ENCODE measurements around the gene GFAP. TPM values are rescaled to one million over a fixed set of nuclear protein-coding genes. Genes with fewer than 3 reads are reported as not detected.

The GFAP gene
- total and polyA plus RNA-seq, 4 donors = 0.24 to 0.42 (median 0.33) TPM; not detected in 1

DNA sequence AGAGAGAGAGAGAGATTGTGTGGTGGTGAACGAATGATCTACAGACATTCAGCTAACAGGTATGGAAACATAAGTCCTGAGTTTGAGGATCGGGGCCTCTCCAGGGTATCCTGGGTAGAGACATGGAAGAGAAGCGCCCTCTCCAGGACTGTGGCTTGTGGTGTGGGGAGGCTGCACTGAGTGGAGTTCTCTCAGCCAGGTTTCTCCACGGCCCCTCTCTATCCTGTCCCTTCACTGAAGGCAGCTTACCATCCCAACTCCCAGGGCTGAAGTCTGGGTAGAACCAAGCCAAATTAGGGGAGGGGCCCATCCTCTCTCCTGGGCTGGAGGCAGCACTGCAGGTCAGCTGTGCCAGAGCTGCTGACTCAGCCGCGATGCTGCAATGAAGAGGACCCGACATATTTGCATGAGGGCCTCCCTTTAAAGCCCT lies 46.6 kb upstream of the GFAP start:
- no peak overlapping the region for H3K27ac ChIP-seq (ENCODE audit: low read depth in 1 of 2, low read length in 2 of 2)
- no peak for TF ChIP-seq RXRA (IDR thresholded peaks at IDR 0.05)
- TF ChIP-seq NR2F2 (IDR thresholded peaks at IDR 0.05) = no peak
- no peak for TF ChIP-seq TAF1 (conservative IDR thresholded peaks at IDR 0.05)
- no peak for TF ChIP-seq SP1 (IDR thresholded peaks at IDR 0.05)
- no peak for TF ChIP-seq FOXA2 (IDR thresholded peaks at IDR 0.05)
- TF ChIP-seq, protein P1, sequence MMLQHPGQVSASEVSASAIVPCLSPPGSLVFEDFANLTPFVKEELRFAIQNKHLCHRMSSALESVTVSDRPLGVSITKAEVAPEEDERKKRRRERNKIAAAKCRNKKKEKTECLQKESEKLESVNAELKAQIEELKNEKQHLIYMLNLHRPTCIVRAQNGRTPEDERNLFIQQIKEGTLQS (IDR thresholded peaks at IDR 0.05) = no peak
- no peak for TF ChIP-seq RAD21 (IDR thresholded peaks at IDR 0.05)
- no peak for TF ChIP-seq YY1 (IDR thresholded peaks at IDR 0.05)
- no peak for TF ChIP-seq EGR1 (IDR thresholded peaks at IDR 0.05; ENCODE audit: low read depth in 2 of 2)
- TF ChIP-seq, protein P2, sequence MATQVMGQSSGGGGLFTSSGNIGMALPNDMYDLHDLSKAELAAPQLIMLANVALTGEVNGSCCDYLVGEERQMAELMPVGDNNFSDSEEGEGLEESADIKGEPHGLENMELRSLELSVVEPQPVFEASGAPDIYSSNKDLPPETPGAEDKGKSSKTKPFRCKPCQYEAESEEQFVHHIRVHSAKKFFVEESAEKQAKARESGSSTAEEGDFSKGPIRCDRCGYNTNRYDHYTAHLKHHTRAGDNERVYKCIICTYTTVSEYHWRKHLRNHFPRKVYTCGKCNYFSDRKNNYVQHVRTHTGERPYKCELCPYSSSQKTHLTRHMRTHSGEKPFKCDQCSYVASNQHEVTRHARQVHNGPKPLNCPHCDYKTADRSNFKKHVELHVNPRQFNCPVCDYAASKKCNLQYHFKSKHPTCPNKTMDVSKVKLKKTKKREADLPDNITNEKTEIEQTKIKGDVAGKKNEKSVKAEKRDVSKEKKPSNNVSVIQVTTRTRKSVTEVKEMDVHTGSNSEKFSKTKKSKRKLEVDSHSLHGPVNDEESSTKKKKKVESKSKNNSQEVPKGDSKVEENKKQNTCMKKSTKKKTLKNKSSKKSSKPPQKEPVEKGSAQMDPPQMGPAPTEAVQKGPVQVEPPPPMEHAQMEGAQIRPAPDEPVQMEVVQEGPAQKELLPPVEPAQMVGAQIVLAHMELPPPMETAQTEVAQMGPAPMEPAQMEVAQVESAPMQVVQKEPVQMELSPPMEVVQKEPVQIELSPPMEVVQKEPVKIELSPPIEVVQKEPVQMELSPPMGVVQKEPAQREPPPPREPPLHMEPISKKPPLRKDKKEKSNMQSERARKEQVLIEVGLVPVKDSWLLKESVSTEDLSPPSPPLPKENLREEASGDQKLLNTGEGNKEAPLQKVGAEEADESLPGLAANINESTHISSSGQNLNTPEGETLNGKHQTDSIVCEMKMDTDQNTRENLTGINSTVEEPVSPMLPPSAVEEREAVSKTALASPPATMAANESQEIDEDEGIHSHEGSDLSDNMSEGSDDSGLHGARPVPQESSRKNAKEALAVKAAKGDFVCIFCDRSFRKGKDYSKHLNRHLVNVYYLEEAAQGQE (IDR thresholded peaks at IDR 0.05) = no peak
- TF ChIP-seq, protein P3, sequence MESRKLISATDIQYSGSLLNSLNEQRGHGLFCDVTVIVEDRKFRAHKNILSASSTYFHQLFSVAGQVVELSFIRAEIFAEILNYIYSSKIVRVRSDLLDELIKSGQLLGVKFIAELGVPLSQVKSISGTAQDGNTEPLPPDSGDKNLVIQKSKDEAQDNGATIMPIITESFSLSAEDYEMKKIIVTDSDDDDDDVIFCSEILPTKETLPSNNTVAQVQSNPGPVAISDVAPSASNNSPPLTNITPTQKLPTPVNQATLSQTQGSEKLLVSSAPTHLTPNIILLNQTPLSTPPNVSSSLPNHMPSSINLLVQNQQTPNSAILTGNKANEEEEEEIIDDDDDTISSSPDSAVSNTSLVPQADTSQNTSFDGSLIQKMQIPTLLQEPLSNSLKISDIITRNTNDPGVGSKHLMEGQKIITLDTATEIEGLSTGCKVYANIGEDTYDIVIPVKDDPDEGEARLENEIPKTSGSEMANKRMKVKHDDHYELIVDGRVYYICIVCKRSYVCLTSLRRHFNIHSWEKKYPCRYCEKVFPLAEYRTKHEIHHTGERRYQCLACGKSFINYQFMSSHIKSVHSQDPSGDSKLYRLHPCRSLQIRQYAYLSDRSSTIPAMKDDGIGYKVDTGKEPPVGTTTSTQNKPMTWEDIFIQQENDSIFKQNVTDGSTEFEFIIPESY (IDR thresholded peaks at IDR 0.05) = no peak
- TF ChIP-seq FOXA1 (IDR thresholded peaks at IDR 0.05) = no peak
- TF ChIP-seq, protein P4, sequence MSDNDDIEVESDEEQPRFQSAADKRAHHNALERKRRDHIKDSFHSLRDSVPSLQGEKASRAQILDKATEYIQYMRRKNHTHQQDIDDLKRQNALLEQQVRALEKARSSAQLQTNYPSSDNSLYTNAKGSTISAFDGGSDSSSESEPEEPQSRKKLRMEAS (IDR thresholded peaks at IDR 0.05) = no peak
- no peak for TF ChIP-seq HNF4G (IDR thresholded peaks at IDR 0.05)
- no peak for TF ChIP-seq GABPA (IDR thresholded peaks at IDR 0.05 in 1 of 2, conservative IDR thresholded peaks at IDR 0.05 in 1 of 2)
- 77% methylated on average over 7 of the region's 7 CpGs for WGBS
- no peak for DNase-seq (ENCODE audit: low spot score)
- no peak overlapping the region for H3K9ac ChIP-seq (ENCODE audit: low read depth in 1 of 2, low read length in 2 of 2)
- peaks cover 0 to 15% (median 5%) of the 10 kb centered on the region in 4 donors for H3K27me3 ChIP-seq (ENCODE audit: control insufficient read depth in 4 of 4, insufficient read depth in 4 of 4, low read length in 3 of 4)
- H3K4me3 ChIP-seq (ENCODE audit: low read depth in 1 of 3, low read length in 3 of 3) = no peak overlapping the region
- H3K36me3 ChIP-seq (ENCODE audit: control insufficient read depth in 4 of 4, insufficient read depth in 3 of 4, low read depth in 1 of 4, low read length in 3 of 4) = no peaks in the 10 kb centered on the region
- peaks cover 0 to 5% (median 3%) of the 10 kb centered on the region in 4 donors for H3K4me1 ChIP-seq (ENCODE audit: control insufficient read depth in 4 of 4, insufficient read depth in 4 of 4, low read length in 3 of 4)
- no peaks in the 10 kb centered on the region for H3K9me3 ChIP-seq (ENCODE audit: control insufficient read depth in 4 of 4, low read length in 3 of 4)

DNA sequence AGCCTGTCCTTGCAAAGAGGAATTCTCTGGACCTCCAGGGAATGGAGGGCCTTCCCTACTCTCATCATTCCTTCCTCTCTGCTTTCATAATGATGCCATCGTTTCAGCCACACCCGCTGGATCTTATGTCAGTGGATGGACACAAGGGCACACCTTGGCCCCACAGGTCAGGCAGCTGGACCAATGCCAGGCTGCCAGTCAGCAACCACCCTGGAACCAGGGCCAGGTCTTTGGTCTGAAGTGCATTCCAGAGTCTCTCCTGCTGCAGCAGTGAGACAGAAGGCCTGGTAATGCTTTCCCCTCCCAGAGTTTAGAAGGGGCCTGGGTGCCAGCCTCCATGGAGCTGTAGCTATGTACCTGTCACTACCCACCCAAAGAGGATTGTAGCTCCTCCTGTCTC lies 45.4 kb upstream of the GFAP start:
- DNase-seq (ENCODE audit: low spot score) = no peak
- Histone ChIP-seq H3K27me3 (ENCODE audit: control insufficient read depth in 4 of 4, insufficient read depth in 4 of 4, low read length in 3 of 4) (peaks cover 0 to 6% (median 2%) of the 10 kb centered on the region in 4 donors), H3K27ac (ENCODE audit: low read depth in 1 of 2, low read length in 2 of 2) (no peak overlapping the region), H3K9me3 (ENCODE audit: control insufficient read depth in 4 of 4, low read length in 3 of 4) (no peaks in the 10 kb centered on the region), H3K4me1 (ENCODE audit: control insufficient read depth in 4 of 4, insufficient read depth in 4 of 4, low read length in 3 of 4) (peaks cover 0 to 4% (median 2%) of the 10 kb centered on the region in 4 donors), H3K4me3 (ENCODE audit: low read depth in 1 of 3, low read length in 3 of 3) (no peak overlapping the region), H3K36me3 (ENCODE audit: control insufficient read depth in 4 of 4, insufficient read depth in 3 of 4, low read depth in 1 of 4, low read length in 3 of 4) (no peaks in the 10 kb centered on the region), H3K9ac (ENCODE audit: low read depth in 1 of 2, low read length in 2 of 2) (no peak overlapping the region)
- TF ChIP-seq RXRA (IDR thresholded peaks at IDR 0.05) = no peak
- TF ChIP-seq TAF1 (conservative IDR thresholded peaks at IDR 0.05) = no peak
- no peak for TF ChIP-seq NR2F2 (IDR thresholded peaks at IDR 0.05)
- TF ChIP-seq, protein P3 (IDR thresholded peaks at IDR 0.05) = no peak
- TF ChIP-seq HNF4G (IDR thresholded peaks at IDR 0.05) = no peak
- TF ChIP-seq, protein P2 (IDR thresholded peaks at IDR 0.05) = no peak
- TF ChIP-seq, protein P5, sequence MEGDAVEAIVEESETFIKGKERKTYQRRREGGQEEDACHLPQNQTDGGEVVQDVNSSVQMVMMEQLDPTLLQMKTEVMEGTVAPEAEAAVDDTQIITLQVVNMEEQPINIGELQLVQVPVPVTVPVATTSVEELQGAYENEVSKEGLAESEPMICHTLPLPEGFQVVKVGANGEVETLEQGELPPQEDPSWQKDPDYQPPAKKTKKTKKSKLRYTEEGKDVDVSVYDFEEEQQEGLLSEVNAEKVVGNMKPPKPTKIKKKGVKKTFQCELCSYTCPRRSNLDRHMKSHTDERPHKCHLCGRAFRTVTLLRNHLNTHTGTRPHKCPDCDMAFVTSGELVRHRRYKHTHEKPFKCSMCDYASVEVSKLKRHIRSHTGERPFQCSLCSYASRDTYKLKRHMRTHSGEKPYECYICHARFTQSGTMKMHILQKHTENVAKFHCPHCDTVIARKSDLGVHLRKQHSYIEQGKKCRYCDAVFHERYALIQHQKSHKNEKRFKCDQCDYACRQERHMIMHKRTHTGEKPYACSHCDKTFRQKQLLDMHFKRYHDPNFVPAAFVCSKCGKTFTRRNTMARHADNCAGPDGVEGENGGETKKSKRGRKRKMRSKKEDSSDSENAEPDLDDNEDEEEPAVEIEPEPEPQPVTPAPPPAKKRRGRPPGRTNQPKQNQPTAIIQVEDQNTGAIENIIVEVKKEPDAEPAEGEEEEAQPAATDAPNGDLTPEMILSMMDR (IDR thresholded peaks at IDR 0.05; ENCODE audit: low read depth, low read length, missing input control) = no peak
- TF ChIP-seq FOXA2 (IDR thresholded peaks at IDR 0.05) = no peak
- 74% methylated on average over 2 of the region's 2 CpGs for WGBS

Measured in liver (tissue), 9 donors.